ENCODE data around the gene TSC1. TPM values are rescaled to one million over a fixed set of nuclear protein-coding genes. Genes with fewer than 3 reads are reported as not detected.

Gene TSC1
- total RNA-seq, 4 donors from 2014 or later, result 29.7 to 55.3 (median 44.0) TPM

GRCh38 chr9:132949709-132950108 lies 5.3 kb upstream of the TSC1 start:
- H3K27ac ChIP-seq, result no peak overlapping the region
- intact Hi-C loops (cut with DNase I; ENCODE audit: low total_unique reads), result no loop called here
- H3K27me3 ChIP-seq, result no peaks in the 10 kb centered on the region
- DNase-seq, result no peak
- no peak for TF ChIP-seq CTCF (IDR thresholded peaks at IDR 0.05)
- no peak for TF ChIP-seq POLR2A (IDR thresholded peaks at IDR 0.05)
- no peaks in the 10 kb centered on the region for H3K36me3 ChIP-seq
- H3K4me1 ChIP-seq, result no peaks in the 10 kb centered on the region
- H3K4me3 ChIP-seq, result no peak overlapping the region
- H3K9me3 ChIP-seq, result no peaks in the 10 kb centered on the region

- Histone ChIP-seq H3K4me1 (no peaks in the 10 kb centered on the region), H3K27me3 (no peaks in the 10 kb centered on the region), H3K9me3 (no peaks in the 10 kb centered on the region), H3K27ac (no peak overlapping the region), H3K4me3 (no peak overlapping the region), H3K36me3 (no peaks in the 10 kb centered on the region)
- DNase-seq, result no peak
- intact Hi-C loops (cut with DNase I; ENCODE audit: low total_unique reads), result no loop called here
- TF ChIP-seq POLR2A (IDR thresholded peaks at IDR 0.05) (no peak), CTCF (IDR thresholded peaks at IDR 0.05) (no peak)
Measured at GRCh38 chr9:132948482-132949050, 4.2 kb upstream of the TSC1 start.

- Histone ChIP-seq H3K27me3 (no peaks in the 10 kb centered on the region), H3K27ac (no peak overlapping the region), H3K36me3 (no peaks in the 10 kb centered on the region), H3K9me3 (no peaks in the 10 kb centered on the region), H3K4me1 (no peaks in the 10 kb centered on the region), H3K4me3 (no peak overlapping the region)
- no peak for DNase-seq
- no peak for TF ChIP-seq POLR2A (IDR thresholded peaks at IDR 0.05)
- TF ChIP-seq CTCF (IDR thresholded peaks at IDR 0.05), result no peak
- intact Hi-C loops (cut with DNase I; ENCODE audit: low total_unique reads), result no loop called here
Measured at GRCh38 chr9:132947756-132948155, 3.3 kb upstream of the TSC1 start.

GRCh38 chr9:132946631-132947295 lies 2.3 kb upstream of the TSC1 start:
- H3K4me3 ChIP-seq, result no peak overlapping the region
- H3K27me3 ChIP-seq, result no peaks in the 10 kb centered on the region
- no peaks in the 10 kb centered on the region for H3K36me3 ChIP-seq
- no peaks in the 10 kb centered on the region for H3K9me3 ChIP-seq
- intact Hi-C loops (cut with DNase I; ENCODE audit: low total_unique reads), result no loop called here
- DNase-seq, result peak in 1 of 2 donors; percentile 28
- no peak for TF ChIP-seq CTCF (IDR thresholded peaks at IDR 0.05)
- no peak for TF ChIP-seq POLR2A (IDR thresholded peaks at IDR 0.05)
- H3K4me1 ChIP-seq, result no peaks in the 10 kb centered on the region
- no peak overlapping the region for H3K27ac ChIP-seq

- Histone ChIP-seq H3K4me1 (peaks cover 0 to 3% of the 10 kb centered on the region in 2 donors), H3K4me3 (no peak overlapping the region), H3K27ac (peak overlapping the region in 1 of 2 donors; percentile 6), H3K36me3 (no peaks in the 10 kb centered on the region), H3K9me3 (no peaks in the 10 kb centered on the region), H3K27me3 (no peaks in the 10 kb centered on the region)
- intact Hi-C loops (cut with DNase I; ENCODE audit: low total_unique reads), result no loop called here
- TF ChIP-seq CTCF (IDR thresholded peaks at IDR 0.05) (no peak), POLR2A (IDR thresholded peaks at IDR 0.05) (no peak)
- no peak for DNase-seq
Measured at GRCh38 chr9:132946211-132946610, 1.8 kb upstream of the TSC1 start.

Measured in uterus (tissue), 4 donors.